Panc1 (cell line): Measurements from ENCODE around the gene FHIT. TPM values are rescaled to one million over a fixed set of nuclear protein-coding genes. Genes with fewer than 3 reads are reported as not detected.

Experiments
- ATAC-seq: fragments of 200-7000 bp; cut with Tn5 transposase; 2 replicates; pipeline ENCODE4 v1.9.1; 2020; ENCODE audit warnings: mild to moderate bottlenecking, moderate library complexity
- BruUV-seq: library from RNA; stranded (reverse); fragments of 400-500 nt; replicated peaks from 2 replicates; lab custom pipeline; 2021; lab: Mats Ljungman, UMichigan
- CTCF ChIA-PET: fragments of 300-600 bp; sonication (Branson Sonifier 250); formaldehyde crosslinking; loops from one replicate; lab custom pipeline; 2022; ENCODE audit warnings: antibody characterized with exemption; lab: Charles Lee
- POLR2A ChIA-PET: fragments of 300-600 bp; sonication (Branson Sonifier 250); formaldehyde crosslinking; loops from one replicate; lab custom pipeline; 2022; ENCODE audit warnings: antibody characterized with exemption; lab: Charles Lee
- DNase-seq: peaks from one replicate; pipeline ENCODE4 v3.0.0-alpha.2; 2010; ENCODE audit warnings: low read depth, low spot score
- H3K27ac ChIP-seq: 2 replicates; pipeline ENCODE4 v1.5.1; 2011; ENCODE audit warnings: mild to moderate bottlenecking, low read length, inconsistent platforms
- H3K27me3 ChIP-seq: fragments of 200-500 bp; sonication (Bioruptor generic); 2 replicates; pipeline ENCODE4 v1.6.0; 2014; ENCODE audit warnings: low read length, inconsistent platforms; ENCODE audit not compliant: control insufficient read depth, insufficient read depth
- H3K36me3 ChIP-seq: fragments of 200-500 bp; sonication (Bioruptor generic); 2 replicates; pipeline ENCODE4 v1.5.1; 2014; ENCODE audit warnings: inconsistent platforms, mild to moderate bottlenecking, low read length, moderate library complexity; ENCODE audit not compliant: control insufficient read depth, insufficient read depth
- H3K4me1 ChIP-seq: 2 replicates; pipeline ENCODE4 v1.5.1; 2011; ENCODE audit warnings: inconsistent platforms, mild to moderate bottlenecking, low read length, moderate library complexity; ENCODE audit not compliant: control insufficient read depth, insufficient read depth
- H3K4me3 ChIP-seq, 2 experiments: 2 replicates each; pipeline ENCODE4 v1.5.1; 2011 to 2012; ENCODE audit warnings: low read depth in 2 of 2, low read length in 2 of 2, mild to moderate bottlenecking in 2 of 2, inconsistent platforms in 1 of 2, moderate library complexity in 1 of 2
- H3K9me3 ChIP-seq: fragments of 200-500 bp; sonication (Bioruptor generic); 2 replicates; pipeline ENCODE4 v1.5.1; 2014; ENCODE audit warnings: low read depth, mild to moderate bottlenecking, inconsistent platforms, low read length, moderate library complexity; ENCODE audit not compliant: control insufficient read depth, insufficient read depth
- POLR2AphosphoS5 ChIP-seq: IDR thresholded peaks from 2 replicates; pipeline ENCODE4 v1.6.1; 2012; ENCODE audit warnings: mild to moderate bottlenecking, low read depth, low read length, moderate library complexity
- REST ChIP-seq, 2 experiments: IDR thresholded peaks; 2 replicates each; pipeline ENCODE4 v1.6.1; 2011 to 2012; ENCODE audit warnings: low read depth in 2 of 2, control low read depth in 1 of 2, low read length in 1 of 2, mild to moderate bottlenecking in 1 of 2, moderate library complexity in 1 of 2; ENCODE audit not compliant: insufficient read depth in 1 of 2
- SIN3A ChIP-seq: IDR thresholded peaks from 2 replicates; pipeline ENCODE4 v1.6.1; 2012; ENCODE audit warnings: low read depth, mild to moderate bottlenecking, low read length, moderate library complexity, borderline replicate concordance; ENCODE audit not compliant: insufficient read depth
- TCF7L2 ChIP-seq: IDR thresholded peaks from 2 replicates; pipeline ENCODE4 v1.6.1; 2011; ENCODE audit warnings: mild to moderate bottlenecking, low read depth, low read length, inconsistent platforms
- in situ Hi-C: cut with HindIII; loops from 2 replicates; pipeline ENCODE4 v1.10.0; 2016; ENCODE audit warnings: low sequenced_read_pairs, low pct_unique_long_range_greater_than_20kb
- intact Hi-C: fragments of 100-400 bp; cut with micrococcal nuclease; formaldehyde crosslinking; loops from one replicate; pipeline ENCODE4 v1.10.0; 2022; ENCODE audit not compliant: unreplicated experiment
- total RNA-seq: library from RNA; stranded (reverse); gene quantifications from one replicate; pipeline ENCODE4 v1.2.1, GENCODE V29; 2021; ENCODE audit not compliant: unreplicated experiment
- TF ChIP-seq, protein P1 (sequence below): fragments of 450-650 bp; IDR thresholded peaks from 2 replicates; pipeline ENCODE4 v1.5.1; 2017; ENCODE audit warnings: mild to moderate bottlenecking

FHIT gene
- total RNA-seq, 1 experiment from 2014 or later = 2.2 TPM

DNA sequence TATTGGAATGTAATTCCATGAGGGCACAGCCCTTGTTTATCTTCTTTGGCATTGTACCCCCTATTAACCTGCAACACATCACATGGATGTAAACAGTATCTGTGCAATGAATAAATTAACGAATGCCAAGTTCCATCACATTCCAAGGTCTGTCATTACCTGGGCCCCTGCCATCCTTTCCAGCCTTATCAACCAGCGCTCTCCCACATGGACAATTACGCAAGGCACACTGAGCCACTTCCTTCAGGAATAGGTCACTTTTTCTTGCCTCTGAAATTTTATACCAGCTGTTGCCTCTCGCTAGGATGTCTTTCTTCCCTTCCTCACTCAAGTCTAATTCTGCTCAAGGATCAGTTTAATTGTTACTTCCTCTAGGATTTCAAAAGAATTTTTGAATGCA, 1149.6 kb downstream of the FHIT start:
- no peak for DNase-seq
- Histone ChIP-seq H3K4me1 (no peaks in the 10 kb centered on the region), H3K36me3 (no peaks in the 10 kb centered on the region), H3K9me3 (no peaks in the 10 kb centered on the region), H3K4me3 (no peak overlapping the region), H3K27ac (no peak overlapping the region), H3K27me3 (no peaks in the 10 kb centered on the region)
- TF ChIP-seq SIN3A (no peak), TCF7L2 (no peak), REST (IDR thresholded peaks at IDR 0.05; ENCODE audit: insufficient read depth in 1 of 2, low read depth in 2 of 2, low read length in 1 of 2) (no peak), POLR2AphosphoS5 (no peak)
- TF ChIP-seq, protein P1, sequence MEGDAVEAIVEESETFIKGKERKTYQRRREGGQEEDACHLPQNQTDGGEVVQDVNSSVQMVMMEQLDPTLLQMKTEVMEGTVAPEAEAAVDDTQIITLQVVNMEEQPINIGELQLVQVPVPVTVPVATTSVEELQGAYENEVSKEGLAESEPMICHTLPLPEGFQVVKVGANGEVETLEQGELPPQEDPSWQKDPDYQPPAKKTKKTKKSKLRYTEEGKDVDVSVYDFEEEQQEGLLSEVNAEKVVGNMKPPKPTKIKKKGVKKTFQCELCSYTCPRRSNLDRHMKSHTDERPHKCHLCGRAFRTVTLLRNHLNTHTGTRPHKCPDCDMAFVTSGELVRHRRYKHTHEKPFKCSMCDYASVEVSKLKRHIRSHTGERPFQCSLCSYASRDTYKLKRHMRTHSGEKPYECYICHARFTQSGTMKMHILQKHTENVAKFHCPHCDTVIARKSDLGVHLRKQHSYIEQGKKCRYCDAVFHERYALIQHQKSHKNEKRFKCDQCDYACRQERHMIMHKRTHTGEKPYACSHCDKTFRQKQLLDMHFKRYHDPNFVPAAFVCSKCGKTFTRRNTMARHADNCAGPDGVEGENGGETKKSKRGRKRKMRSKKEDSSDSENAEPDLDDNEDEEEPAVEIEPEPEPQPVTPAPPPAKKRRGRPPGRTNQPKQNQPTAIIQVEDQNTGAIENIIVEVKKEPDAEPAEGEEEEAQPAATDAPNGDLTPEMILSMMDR = no peak
- ChIA-PET POLR2A (no interaction called here), CTCF (no interaction called here)
- in situ Hi-C loops = no loop called here
- ATAC-seq = no peak
- intact Hi-C loops = no loop called here
- BruUV-seq = no TSS peak

DNA sequence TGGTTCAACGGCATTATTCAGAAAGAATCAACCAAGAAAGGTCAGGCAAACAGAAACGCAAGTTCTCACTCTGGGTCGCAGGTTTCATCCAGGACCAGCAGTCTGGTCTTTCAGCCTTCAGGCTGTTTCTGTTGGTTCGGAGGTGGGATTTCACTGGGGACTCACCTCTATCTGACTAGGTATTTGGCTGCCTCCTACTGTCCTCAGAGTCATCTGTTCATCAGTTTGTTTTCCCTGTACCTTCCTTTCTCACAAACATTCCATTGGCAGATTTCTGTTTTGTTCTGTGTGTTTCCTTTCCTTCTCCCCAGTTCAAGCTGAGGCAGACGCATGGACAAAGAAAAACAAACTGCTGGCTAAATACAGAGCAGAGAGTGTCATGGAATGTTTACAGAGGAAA, 1154.8 kb downstream of the FHIT start:
- intact Hi-C loops (no loop called here), in situ Hi-C loops (no loop called here)
- CTCF ChIA-PET = no interaction called here
- H3K27me3 ChIP-seq = no peaks in the 10 kb centered on the region
- no TSS peak for BruUV-seq
- H3K9me3 ChIP-seq = no peaks in the 10 kb centered on the region
- no peak overlapping the region for H3K27ac ChIP-seq
- POLR2A ChIA-PET = no interaction called here
- DNase-seq (no peak), ATAC-seq (no peak)
- no peaks in the 10 kb centered on the region for H3K36me3 ChIP-seq
- no peak for TF ChIP-seq REST (IDR thresholded peaks at IDR 0.05; ENCODE audit: insufficient read depth in 1 of 2, low read depth in 2 of 2, low read length in 1 of 2)
- TF ChIP-seq, protein P1 = no peak
- TF ChIP-seq SIN3A = no peak
- TF ChIP-seq POLR2AphosphoS5 = no peak
- TF ChIP-seq TCF7L2 = no peak
- no peaks in the 10 kb centered on the region for H3K4me1 ChIP-seq
- no peak overlapping the region for H3K4me3 ChIP-seq
